ENCODE measurements around the gene TBX15.
"Not testable (repeated sequence)": the region's sequence is repeated elsewhere in the genome, so short reads cannot be mapped to it uniquely, and the experiment has no call there.

Gene TBX15

GRCh38 chr1:118960026-118960561 is 28.0 kb downstream of the TBX15 start:
- no peak for DNase-seq (ENCODE audit: extremely low read depth, low read depth)
- TF ChIP-seq CTCF (IDR thresholded peaks at IDR 0.05; ENCODE audit: low read depth, low read length, missing control alignments): no peak
- H3K4me3 ChIP-seq (replicated peaks; ENCODE audit: low read depth, low read length): no peak overlapping the region

GRCh38 chr1:118958937-118959631 is 29.1 kb downstream of the TBX15 start:
- no peak for TF ChIP-seq CTCF (IDR thresholded peaks at IDR 0.05; ENCODE audit: low read depth, low read length, missing control alignments)
- DNase-seq (ENCODE audit: extremely low read depth, low read depth): no peak
- H3K4me3 ChIP-seq (replicated peaks; ENCODE audit: low read depth, low read length): no peak overlapping the region

- TF ChIP-seq CTCF (IDR thresholded peaks at IDR 0.05; ENCODE audit: low read depth, low read length, missing control alignments): no peak
- DNase-seq (ENCODE audit: extremely low read depth, low read depth): no peak
- no peak overlapping the region for H3K4me3 ChIP-seq (replicated peaks; ENCODE audit: low read depth, low read length)
These were observed 30.0 kb downstream of the TBX15 start for GRCh38 chr1:118958140-118958539.

GRCh38 chr1:118957579-118957978 is 30.6 kb downstream of the TBX15 start:
- not testable (repeated sequence) for H3K4me3 ChIP-seq (replicated peaks; ENCODE audit: low read depth, low read length); DNase-seq (ENCODE audit: extremely low read depth, low read depth)

- DNase-seq (ENCODE audit: extremely low read depth, low read depth): no peak
- no peak overlapping the region for H3K4me3 ChIP-seq (replicated peaks; ENCODE audit: low read depth, low read length)
- TF ChIP-seq CTCF (IDR thresholded peaks at IDR 0.05; ENCODE audit: low read depth, low read length, missing control alignments): no peak
These were observed 33.7 kb downstream of the TBX15 start for GRCh38 chr1:118954301-118954905.

GRCh38 chr1:118951270-118951936 is 36.7 kb downstream of the TBX15 start:
- no peak for DNase-seq (ENCODE audit: extremely low read depth, low read depth)
- no peak for TF ChIP-seq CTCF (IDR thresholded peaks at IDR 0.05; ENCODE audit: low read depth, low read length, missing control alignments)

GRCh38 chr1:118949315-118949714 is 38.8 kb downstream of the TBX15 start:
- no peak overlapping the region for H3K4me3 ChIP-seq (replicated peaks; ENCODE audit: low read depth, low read length)
- TF ChIP-seq CTCF (IDR thresholded peaks at IDR 0.05; ENCODE audit: low read depth, low read length, missing control alignments): no peak
- no peak for DNase-seq (ENCODE audit: extremely low read depth, low read depth)

More at GRCh38 chr1:118951270-118951936, 36.7 kb downstream of the TBX15 start:
- H3K4me3 ChIP-seq (replicated peaks; ENCODE audit: low read depth, low read length): no peak overlapping the region

All from HFF-Myc (cell line).